Stomach smooth muscle (tissue), 2 donors: ENCODE results near the gene EPHA10.

Experiments
- H3K27ac ChIP-seq: one replicate; pipeline ENCODE4 v1.7.0; 2013; ENCODE audit warnings: mild to moderate bottlenecking, low read length, inconsistent platforms
- H3K27me3 ChIP-seq, 2 donors: one replicate each; pipeline ENCODE4 v1.7.0; 2013; ENCODE audit warnings: low read length in 2 of 2; ENCODE audit not compliant: insufficient read depth in 2 of 2, control insufficient read depth in 1 of 2
- H3K36me3 ChIP-seq, 2 donors: one replicate each; pipeline ENCODE4 v1.7.0; 2013; ENCODE audit warnings: low read length in 2 of 2; ENCODE audit not compliant: control insufficient read depth in 2 of 2, insufficient read depth in 2 of 2
- H3K4me1 ChIP-seq: one replicate; pipeline ENCODE4 v1.7.0; 2013; ENCODE audit warnings: low read length; ENCODE audit not compliant: control insufficient read depth, insufficient read depth
- H3K4me3 ChIP-seq, 2 donors: one replicate each; pipeline ENCODE4 v1.7.0; 2013; ENCODE audit warnings: low read length in 2 of 2
- H3K9ac ChIP-seq, 2 donors: one replicate each; pipeline ENCODE4 v1.7.0; 2013; ENCODE audit warnings: low read length in 2 of 2, mild to moderate bottlenecking in 1 of 2
- H3K9me3 ChIP-seq, 2 donors: one replicate each; pipeline ENCODE4 v1.7.0; 2013; ENCODE audit warnings: low read length in 2 of 2; ENCODE audit not compliant: control insufficient read depth in 2 of 2
- donor health status: healthy.
- donor health status: Pancreatic carcinoma.

EPHA10 gene

GRCh38 chr1:37767488-37767887 is 2.6 kb upstream of the EPHA10 start:
- Histone ChIP-seq H3K9me3 (no peaks in the 10 kb centered on the region), H3K4me1 (no peaks in the 10 kb centered on the region), H3K4me3 (no peak overlapping the region), H3K27ac (no peak overlapping the region), H3K9ac (no peak overlapping the region), H3K36me3 (no peaks in the 10 kb centered on the region), H3K27me3 (peaks cover 41 to 42% of the 10 kb centered on the region in 2 donors)

- no peak overlapping the region for H3K4me3 ChIP-seq
- H3K4me1 ChIP-seq = no peaks in the 10 kb centered on the region
- no peaks in the 10 kb centered on the region for H3K36me3 ChIP-seq
- peaks cover 48 to 49% of the 10 kb centered on the region in 2 donors for H3K27me3 ChIP-seq
- no peaks in the 10 kb centered on the region for H3K9me3 ChIP-seq
- no peak overlapping the region for H3K9ac ChIP-seq
- H3K27ac ChIP-seq = no peak overlapping the region
Observed at GRCh38 chr1:37765916-37766664, 1.2 kb upstream of the EPHA10 start.

GRCh38 chr1:37764414-37764825 is 500 bp downstream of the EPHA10 start:
- Histone ChIP-seq H3K9me3 (no peaks in the 10 kb centered on the region), H3K27ac (no peak overlapping the region), H3K4me1 (peaks cover under 1% of the 10 kb centered on the region), H3K4me3 (no peak overlapping the region), H3K9ac (no peak overlapping the region), H3K27me3 (peaks cover 49 to 53% of the 10 kb centered on the region in 2 donors), H3K36me3 (no peaks in the 10 kb centered on the region)

GRCh38 chr1:37763791-37764413 is 1.0 kb downstream of the EPHA10 start:
- Histone ChIP-seq H3K27ac (no peak overlapping the region), H3K4me1 (peaks cover 2% of the 10 kb centered on the region), H3K4me3 (no peak overlapping the region), H3K27me3 (peaks cover 49 to 58% of the 10 kb centered on the region in 2 donors), H3K9me3 (no peaks in the 10 kb centered on the region), H3K36me3 (no peaks in the 10 kb centered on the region), H3K9ac (no peak overlapping the region)

GRCh38 chr1:37762516-37762915 is 2.4 kb downstream of the EPHA10 start:
- H3K27ac ChIP-seq = no peak overlapping the region
- H3K4me1 ChIP-seq = peaks cover 2% of the 10 kb centered on the region
- H3K27me3 ChIP-seq = peaks cover 57 to 65% of the 10 kb centered on the region in 2 donors
- no peaks in the 10 kb centered on the region for H3K36me3 ChIP-seq
- H3K9me3 ChIP-seq = no peaks in the 10 kb centered on the region
- H3K4me3 ChIP-seq = no peak overlapping the region
- H3K9ac ChIP-seq = no peak overlapping the region

- Histone ChIP-seq H3K27me3 (peaks cover 53 to 62% of the 10 kb centered on the region in 2 donors), H3K9me3 (no peaks in the 10 kb centered on the region), H3K4me1 (peaks cover 2% of the 10 kb centered on the region), H3K36me3 (no peaks in the 10 kb centered on the region), H3K9ac (no peak overlapping the region), H3K4me3 (no peak overlapping the region), H3K27ac (no peak overlapping the region)
Observed at GRCh38 chr1:37761416-37762095, 3.4 kb downstream of the EPHA10 start.

- Histone ChIP-seq H3K9ac (no peak overlapping the region), H3K27ac (no peak overlapping the region), H3K9me3 (no peaks in the 10 kb centered on the region), H3K27me3 (peaks cover 36 to 51% of the 10 kb centered on the region in 2 donors), H3K4me3 (no peak overlapping the region), H3K4me1 (peaks cover 2% of the 10 kb centered on the region), H3K36me3 (no peaks in the 10 kb centered on the region)
Observed at GRCh38 chr1:37759451-37759850, 5.5 kb downstream of the EPHA10 start.

GRCh38 chr1:37755951-37756560 is 8.9 kb downstream of the EPHA10 start:
- H3K9ac ChIP-seq = no peak overlapping the region
- H3K4me3 ChIP-seq = no peak overlapping the region
- H3K9me3 ChIP-seq = no peaks in the 10 kb centered on the region
- H3K27me3 ChIP-seq = peaks cover 29 to 42% of the 10 kb centered on the region in 2 donors
- no peaks in the 10 kb centered on the region for H3K36me3 ChIP-seq
- H3K27ac ChIP-seq = no peak overlapping the region
- peaks cover 2% of the 10 kb centered on the region for H3K4me1 ChIP-seq

- Histone ChIP-seq H3K4me1 (peaks cover 2% of the 10 kb centered on the region), H3K36me3 (no peaks in the 10 kb centered on the region), H3K9me3 (no peaks in the 10 kb centered on the region), H3K9ac (no peak overlapping the region), H3K4me3 (no peak overlapping the region), H3K27me3 (peaks cover 29 to 40% of the 10 kb centered on the region in 2 donors), H3K27ac (no peak overlapping the region)
Observed at GRCh38 chr1:37755290-37755689, 9.6 kb downstream of the EPHA10 start.

GRCh38 chr1:37753473-37754321 is 11.2 kb downstream of the EPHA10 start:
- no peak overlapping the region for H3K27ac ChIP-seq
- no peaks in the 10 kb centered on the region for H3K36me3 ChIP-seq
- H3K4me1 ChIP-seq = no peaks in the 10 kb centered on the region
- H3K9ac ChIP-seq = no peak overlapping the region
- H3K4me3 ChIP-seq = no peak overlapping the region
- H3K27me3 ChIP-seq = peaks cover 30 to 32% of the 10 kb centered on the region in 2 donors
- no peaks in the 10 kb centered on the region for H3K9me3 ChIP-seq
